Dendritic cell treated with granulocyte-macrophage colony-stimulating factor and Interleukin-4, amounts not matched to agents 40 ng/mL and 50 ng/mL, for 4 days (primary cell): ENCODE results near the gene RPAP3.
"Not testable (repeated sequence)": the region's sequence is repeated elsewhere in the genome, so short reads cannot be mapped to it uniquely, and the experiment has no call there.

ENCODE experiments used
- H3K27ac Mint-ChIP-seq: one replicate; pipeline ENCODE4 v1.8.0; 2022; ENCODE audit warnings: mild to moderate bottlenecking, mixed read lengths
- H3K27me3 Mint-ChIP-seq: one replicate; pipeline ENCODE4 v1.8.0; 2022; ENCODE audit warnings: mild to moderate bottlenecking, mixed read lengths
- H3K36me3 Mint-ChIP-seq: one replicate; pipeline ENCODE4 v1.8.0; 2022; ENCODE audit warnings: low read depth, mixed read lengths
- H3K4me1 Mint-ChIP-seq: one replicate; pipeline ENCODE4 v1.8.0; 2022; ENCODE audit warnings: low read depth, mixed read lengths
- H3K4me3 Mint-ChIP-seq: one replicate; pipeline ENCODE4 v1.8.0; 2022; ENCODE audit warnings: mild to moderate bottlenecking, moderate library complexity, mixed read lengths
- H3K9me3 Mint-ChIP-seq: one replicate; pipeline ENCODE4 v1.8.0; 2022; ENCODE audit warnings: mixed read lengths
- intact Hi-C: fragments of 100-400 bp; cut with micrococcal nuclease; formaldehyde crosslinking; loops from one replicate; pipeline ENCODE4 v1.15.0; 2022

The RPAP3 gene

DNA sequence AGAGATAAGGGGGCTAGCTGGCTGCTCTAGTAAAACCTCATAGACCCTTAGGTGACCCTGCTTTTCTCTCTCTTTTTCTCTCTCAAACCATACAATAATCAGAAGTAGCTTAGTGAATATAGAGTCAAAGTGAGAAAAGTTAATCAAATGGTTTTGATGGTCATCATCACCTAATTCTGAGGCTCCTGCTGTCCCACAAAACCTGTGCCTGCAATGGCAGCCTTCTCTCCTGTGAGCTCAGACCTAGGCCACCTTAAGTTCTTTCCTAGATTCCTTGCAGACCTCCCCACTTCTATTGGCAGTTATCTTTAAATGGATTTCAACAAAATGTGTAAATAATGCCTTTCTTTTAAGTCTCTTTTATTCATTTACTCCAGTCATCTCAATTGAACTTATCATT is 1.5 kb upstream of the RPAP3 start:
- Mint-ChIP-seq H3K27ac (no peak overlapping the region), H3K27me3 (no peaks in the 10 kb centered on the region)

DNA sequence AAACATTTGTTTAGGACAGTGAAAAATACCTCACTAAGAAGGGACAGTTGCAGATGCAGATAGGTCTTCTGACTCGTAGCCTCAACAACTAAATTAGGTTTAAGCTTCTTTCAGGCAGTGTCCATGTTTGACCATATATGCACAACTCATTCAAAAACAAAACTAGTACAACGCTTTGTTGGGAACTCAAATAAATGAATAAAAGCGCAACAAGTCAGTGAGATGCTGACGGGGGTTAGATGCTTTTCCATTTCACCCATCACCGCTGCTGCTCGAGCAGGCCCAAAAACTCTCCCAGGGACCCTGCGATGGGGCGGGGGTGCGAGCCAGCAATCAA is 633 bp downstream of the RPAP3 start:
- Mint-ChIP-seq H3K4me3 (peak overlapping the region; percentile 98), H3K4me1 (peaks cover 49% of the 10 kb centered on the region), H3K9me3 (no peaks in the 10 kb centered on the region), H3K27me3 (no peaks in the 10 kb centered on the region), H3K27ac (peak overlapping the region; percentile 96), H3K36me3 (peaks cover 46% of the 10 kb centered on the region)
- intact Hi-C loops = no loop called here

More for the DNA sequence above, 1.5 kb upstream of the RPAP3 start:
- Mint-ChIP-seq H3K4me3 (no peak overlapping the region), H3K4me1 (peaks cover 68% of the 10 kb centered on the region), H3K36me3 (peaks cover 30% of the 10 kb centered on the region), H3K9me3 (no peaks in the 10 kb centered on the region)
- intact Hi-C loops = no loop called here

DNA sequence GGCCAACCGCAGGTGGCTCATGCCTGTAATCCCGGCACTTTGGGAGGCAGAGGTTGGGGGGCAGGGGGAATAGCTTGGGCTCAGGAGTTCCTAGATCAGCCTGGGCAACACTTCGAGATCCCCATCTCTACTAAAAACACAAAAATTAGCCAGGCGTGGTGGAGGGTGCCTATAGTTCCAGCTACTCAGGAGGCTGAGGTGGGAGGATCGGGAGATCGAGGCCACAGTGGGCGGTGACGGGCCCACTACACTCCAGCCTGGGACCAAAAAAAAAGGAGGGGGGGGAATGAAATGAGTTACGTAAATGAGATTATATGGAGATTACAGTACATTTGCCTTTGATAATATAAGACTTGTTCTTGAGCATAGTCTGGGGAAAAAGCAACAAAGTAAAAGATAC is 1.1 kb downstream of the RPAP3 start:
- H3K9me3 Mint-ChIP-seq = no peaks in the 10 kb centered on the region
- H3K27ac Mint-ChIP-seq = peak overlapping the region; percentile 96
- peaks cover 50% of the 10 kb centered on the region for H3K36me3 Mint-ChIP-seq
- H3K27me3 Mint-ChIP-seq = no peaks in the 10 kb centered on the region
- peaks cover 49% of the 10 kb centered on the region for H3K4me1 Mint-ChIP-seq
- intact Hi-C loops = no loop called here
- H3K4me3 Mint-ChIP-seq = peak overlapping the region; percentile 98

- intact Hi-C loops = no loop called here
- Mint-ChIP-seq H3K36me3 (peaks cover 58% of the 10 kb centered on the region), H3K27me3 (no peaks in the 10 kb centered on the region), H3K4me1 (peaks cover 26% of the 10 kb centered on the region), H3K4me3 (no peak overlapping the region), H3K27ac (no peak overlapping the region), H3K9me3 (no peaks in the 10 kb centered on the region)
These were observed 5.6 kb downstream of the RPAP3 start for GRCh38 chr12:47700263-47700662.

GRCh38 chr12:47698631-47699030 is 7.2 kb downstream of the RPAP3 start:
- H3K4me3 Mint-ChIP-seq = no peak overlapping the region
- H3K4me1 Mint-ChIP-seq = peaks cover 11% of the 10 kb centered on the region
- no peak overlapping the region for H3K27ac Mint-ChIP-seq
- H3K9me3 Mint-ChIP-seq = no peaks in the 10 kb centered on the region
- H3K27me3 Mint-ChIP-seq = no peaks in the 10 kb centered on the region
- peaks cover 69% of the 10 kb centered on the region for H3K36me3 Mint-ChIP-seq
- intact Hi-C loops = no loop called here

DNA sequence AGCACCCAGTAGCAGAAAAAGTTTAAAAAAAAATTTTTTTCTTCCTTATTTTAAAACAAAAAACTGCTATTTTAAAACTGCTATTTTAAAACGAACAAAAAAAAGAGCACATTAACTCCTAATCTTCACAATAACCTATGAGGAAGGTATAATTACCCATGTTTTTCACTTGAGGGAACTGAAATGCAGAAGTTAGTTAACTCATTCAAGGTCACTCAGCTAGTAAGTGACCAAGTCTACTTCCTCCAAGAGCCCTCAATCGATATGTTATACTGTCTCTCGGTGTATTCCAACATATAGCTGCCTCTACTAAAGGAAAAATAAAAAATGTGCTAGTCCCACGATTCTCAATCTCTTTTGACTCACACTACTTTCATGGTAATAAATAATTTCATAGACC is 7.8 kb downstream of the RPAP3 start:
- H3K27ac Mint-ChIP-seq = no peak overlapping the region
- no peak overlapping the region for H3K4me3 Mint-ChIP-seq
- H3K27me3 Mint-ChIP-seq = no peaks in the 10 kb centered on the region
- H3K9me3 Mint-ChIP-seq = no peaks in the 10 kb centered on the region
- peaks cover 70% of the 10 kb centered on the region for H3K36me3 Mint-ChIP-seq
- H3K4me1 Mint-ChIP-seq = peaks cover 7% of the 10 kb centered on the region
- intact Hi-C loops = no loop called here

DNA sequence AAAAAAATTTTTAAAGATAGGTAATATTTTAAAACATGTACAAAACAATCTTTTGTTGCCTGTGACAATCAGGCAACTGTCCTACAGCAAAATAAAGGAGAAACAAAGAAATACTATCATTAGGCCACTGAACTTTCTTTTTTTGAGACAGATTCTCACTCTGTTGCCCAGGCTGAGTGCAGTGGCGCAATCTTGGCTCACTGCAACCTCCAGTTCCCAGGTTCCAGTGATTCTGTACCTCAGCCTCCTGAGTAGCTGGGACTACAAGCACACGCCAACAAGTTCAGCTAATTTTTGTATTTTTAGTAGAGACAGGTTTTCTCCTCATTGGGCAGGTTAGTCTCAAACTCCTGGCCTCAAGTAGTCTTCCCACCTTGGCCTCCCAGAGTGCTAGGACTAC is 16.6 kb downstream of the RPAP3 start:
- Mint-ChIP-seq H3K27ac (no peak overlapping the region), H3K27me3 (no peaks in the 10 kb centered on the region), H3K36me3 (peaks cover 44% of the 10 kb centered on the region)

GRCh38 chr12:47687636-47688035 is 18.2 kb downstream of the RPAP3 start:
- intact Hi-C loops = loop anchor here (2.0 to 5.0 kb wide), 2 partner anchors 37 to 655 kb away; no protein-coding TSS in a partner anchor
- H3K27ac Mint-ChIP-seq = no peak overlapping the region
- no peaks in the 10 kb centered on the region for H3K27me3 Mint-ChIP-seq
- H3K36me3 Mint-ChIP-seq = peaks cover 43% of the 10 kb centered on the region
- H3K4me3 Mint-ChIP-seq = no peak overlapping the region
- H3K4me1 Mint-ChIP-seq = no peaks in the 10 kb centered on the region
- no peaks in the 10 kb centered on the region for H3K9me3 Mint-ChIP-seq

More for the DNA sequence above, 16.6 kb downstream of the RPAP3 start:
- Mint-ChIP-seq H3K9me3 (no peaks in the 10 kb centered on the region), H3K4me3 (no peak overlapping the region), H3K4me1 (no peaks in the 10 kb centered on the region)
- intact Hi-C loops = loop anchor here (5.0 kb wide), 1 partner anchor 657 kb away; no protein-coding TSS in a partner anchor

- H3K27me3 Mint-ChIP-seq = no peaks in the 10 kb centered on the region
- H3K27ac Mint-ChIP-seq = no peak overlapping the region
- no peaks in the 10 kb centered on the region for H3K9me3 Mint-ChIP-seq
- no peaks in the 10 kb centered on the region for H3K4me1 Mint-ChIP-seq
- peaks cover 41% of the 10 kb centered on the region for H3K36me3 Mint-ChIP-seq
- intact Hi-C loops = loop anchor here (2.0 to 5.0 kb wide), 2 partner anchors 36 to 654 kb away; no protein-coding TSS in a partner anchor
- no peak overlapping the region for H3K4me3 Mint-ChIP-seq
These were observed 19.1 kb downstream of the RPAP3 start for GRCh38 chr12:47686645-47687240.

DNA sequence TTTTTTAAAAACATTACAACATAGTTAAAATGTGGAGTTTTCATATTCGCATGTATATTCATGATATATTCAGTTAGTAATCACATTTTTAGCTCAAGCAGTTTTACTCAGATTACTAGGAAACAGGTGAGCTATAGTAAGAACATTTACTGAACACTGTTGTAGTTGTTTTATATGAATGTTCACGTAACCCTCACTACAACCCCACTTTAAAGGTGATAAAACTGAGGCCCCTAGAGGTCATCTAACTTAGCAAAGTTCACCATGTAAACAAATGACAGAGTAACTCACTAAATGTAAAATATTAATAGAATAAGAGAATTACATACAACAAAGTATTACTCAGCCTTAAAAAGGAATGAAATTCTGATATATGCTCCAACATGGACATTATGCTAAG is 26.0 kb downstream of the RPAP3 start:
- Mint-ChIP-seq H3K9me3 (no peaks in the 10 kb centered on the region), H3K4me1 (peaks cover 7% of the 10 kb centered on the region), H3K27me3 (no peaks in the 10 kb centered on the region), H3K36me3 (peaks cover 87% of the 10 kb centered on the region), H3K4me3 (no peak overlapping the region), H3K27ac (no peak overlapping the region)
- intact Hi-C loops = no loop called here

DNA sequence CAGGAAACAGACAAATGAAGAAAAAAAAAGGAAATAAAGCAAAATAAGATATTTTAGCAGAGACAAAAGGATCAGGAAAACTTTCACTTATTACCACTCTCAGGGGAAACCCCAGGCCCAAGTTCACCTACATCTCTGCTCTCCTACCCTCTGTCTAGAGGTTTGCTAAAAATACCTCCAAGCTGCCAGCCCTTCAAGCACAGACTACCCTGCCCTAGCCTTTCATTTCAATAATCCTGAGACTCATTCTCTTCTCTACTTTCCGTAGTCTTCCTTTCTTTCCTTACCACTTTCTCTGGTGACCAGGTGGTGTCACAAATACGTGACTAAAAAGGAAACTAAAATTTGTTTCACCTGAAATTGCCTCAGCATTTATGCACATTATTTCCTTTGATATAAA is 33.8 kb downstream of the RPAP3 start:
- H3K4me3 Mint-ChIP-seq = no peak overlapping the region
- intact Hi-C loops = no loop called here
- no peaks in the 10 kb centered on the region for H3K27me3 Mint-ChIP-seq
- no peaks in the 10 kb centered on the region for H3K9me3 Mint-ChIP-seq
- peaks cover 74% of the 10 kb centered on the region for H3K36me3 Mint-ChIP-seq
- H3K4me1 Mint-ChIP-seq = peaks cover 7% of the 10 kb centered on the region
- no peak overlapping the region for H3K27ac Mint-ChIP-seq

GRCh38 chr12:47667935-47668334 is 37.9 kb downstream of the RPAP3 start:
- H3K27ac Mint-ChIP-seq, H3K9me3 Mint-ChIP-seq, H3K4me3 Mint-ChIP-seq, intact Hi-C loops, H3K4me1 Mint-ChIP-seq, H3K27me3 Mint-ChIP-seq: not testable (repeated sequence)
- peaks cover 67% of the 10 kb centered on the region for H3K36me3 Mint-ChIP-seq

- Mint-ChIP-seq H3K27ac (peak overlapping the region; percentile 60), H3K9me3 (no peaks in the 10 kb centered on the region), H3K36me3 (peaks cover 10% of the 10 kb centered on the region), H3K4me3 (no peak overlapping the region), H3K27me3 (no peaks in the 10 kb centered on the region), H3K4me1 (peaks cover 20% of the 10 kb centered on the region)
- intact Hi-C loops = loop anchor here (5.0 kb wide), 3 partner anchors 105 to 185 kb away; partner anchors contain the start of gene RAPGEF3
These were observed 53.2 kb downstream of the RPAP3 start for GRCh38 chr12:47652521-47653234.

- H3K27me3 Mint-ChIP-seq = no peaks in the 10 kb centered on the region
- intact Hi-C loops = loop anchor here (2.0 to 5.0 kb wide), 4 partner anchors 35 to 186 kb away; partner anchors contain the start of gene RAPGEF3
- H3K4me3 Mint-ChIP-seq = no peak overlapping the region
- no peaks in the 10 kb centered on the region for H3K9me3 Mint-ChIP-seq
- H3K27ac Mint-ChIP-seq = peak overlapping the region; percentile 60
- H3K4me1 Mint-ChIP-seq = peaks cover 20% of the 10 kb centered on the region
- H3K36me3 Mint-ChIP-seq = peaks cover 14% of the 10 kb centered on the region
These were observed 54.2 kb downstream of the RPAP3 start for GRCh38 chr12:47651368-47652254.
